HFFc6 (cell line): ENCODE data around the gene ZNRF2. TPM values are rescaled to one million over a fixed set of nuclear protein-coding genes. Genes with fewer than 3 reads are reported as not detected.

ENCODE experiments used
- DNase-seq: peaks from one replicate; pipeline ENCODE4 v3.0.0-alpha.2; 2018
- H3K27ac Mint-ChIP-seq: 2 replicates; pipeline ENCODE4 v1.8.0; 2020; ENCODE audit warnings: mild to moderate bottlenecking, mixed read lengths
- H3K27me3 Mint-ChIP-seq: 2 replicates; pipeline ENCODE4 v1.8.0; 2021; ENCODE audit warnings: mild to moderate bottlenecking, moderate library complexity, mixed read lengths; ENCODE audit not compliant: insufficient read depth
- H3K36me3 Mint-ChIP-seq: 2 replicates; pipeline ENCODE4 v1.8.0; 2021; ENCODE audit warnings: low read depth, mixed read lengths
- H3K4me1 Mint-ChIP-seq: 2 replicates; pipeline ENCODE4 v1.8.0; 2020; ENCODE audit warnings: low read depth, mixed read lengths
- H3K4me3 Mint-ChIP-seq: 2 replicates; pipeline ENCODE4 v1.8.0; 2020; ENCODE audit warnings: mild to moderate bottlenecking, moderate library complexity, mixed read lengths
- H3K9me3 Mint-ChIP-seq: 2 replicates; pipeline ENCODE4 v1.8.0; 2020; ENCODE audit warnings: mild to moderate bottlenecking, mixed read lengths
- total RNA-seq, 6 experiments: library from RNA; stranded (reverse); fragmentation: NEBNext Ultra II Directional; extraction: Animal tissue kit (Norgen Biotek cat#: 25700); gene quantifications; 2 replicates in 1 of 6; 3 replicates in 5 of 6; pipeline ENCODE4 v1.2.3, GENCODE V29; 2021
- TF ChIP-seq, protein P1 (sequence below): fragments of 200-600 bp; sonication (generic); IDR thresholded peaks from 2 replicates; pipeline ENCODE4 v1.5.0; 2021; ENCODE audit warnings: antibody characterized with exemption, mild to moderate bottlenecking

Gene ZNRF2
- total RNA-seq, 6 experiments from 2014 or later = 2.3 to 3.1 (median 2.7) TPM

DNA sequence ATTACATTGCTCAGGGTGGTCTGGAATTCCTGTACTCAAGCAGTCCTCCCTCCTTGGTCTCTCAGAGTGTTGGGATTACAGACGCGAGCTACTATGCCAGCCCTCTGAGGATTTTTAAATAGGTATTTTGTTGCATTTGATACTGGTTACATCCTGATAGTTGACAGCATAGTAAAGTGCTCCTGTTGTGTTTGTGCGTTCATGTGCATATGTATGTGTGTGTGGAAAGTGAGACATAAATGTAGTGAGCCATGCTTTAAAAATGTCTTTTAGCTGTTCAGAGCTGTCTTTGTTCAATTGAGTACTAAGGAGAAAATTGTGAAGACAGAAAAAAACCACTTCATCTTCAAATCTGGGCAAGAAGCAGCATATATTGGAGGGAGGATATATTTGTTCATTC, 27.8 kb downstream of the ZNRF2 start:
- TF ChIP-seq, protein P1, sequence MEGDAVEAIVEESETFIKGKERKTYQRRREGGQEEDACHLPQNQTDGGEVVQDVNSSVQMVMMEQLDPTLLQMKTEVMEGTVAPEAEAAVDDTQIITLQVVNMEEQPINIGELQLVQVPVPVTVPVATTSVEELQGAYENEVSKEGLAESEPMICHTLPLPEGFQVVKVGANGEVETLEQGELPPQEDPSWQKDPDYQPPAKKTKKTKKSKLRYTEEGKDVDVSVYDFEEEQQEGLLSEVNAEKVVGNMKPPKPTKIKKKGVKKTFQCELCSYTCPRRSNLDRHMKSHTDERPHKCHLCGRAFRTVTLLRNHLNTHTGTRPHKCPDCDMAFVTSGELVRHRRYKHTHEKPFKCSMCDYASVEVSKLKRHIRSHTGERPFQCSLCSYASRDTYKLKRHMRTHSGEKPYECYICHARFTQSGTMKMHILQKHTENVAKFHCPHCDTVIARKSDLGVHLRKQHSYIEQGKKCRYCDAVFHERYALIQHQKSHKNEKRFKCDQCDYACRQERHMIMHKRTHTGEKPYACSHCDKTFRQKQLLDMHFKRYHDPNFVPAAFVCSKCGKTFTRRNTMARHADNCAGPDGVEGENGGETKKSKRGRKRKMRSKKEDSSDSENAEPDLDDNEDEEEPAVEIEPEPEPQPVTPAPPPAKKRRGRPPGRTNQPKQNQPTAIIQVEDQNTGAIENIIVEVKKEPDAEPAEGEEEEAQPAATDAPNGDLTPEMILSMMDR = no peak
- H3K36me3 Mint-ChIP-seq = no peaks in the 10 kb centered on the region
- DNase-seq = no peak
- no peaks in the 10 kb centered on the region for H3K9me3 Mint-ChIP-seq
- no peaks in the 10 kb centered on the region for H3K27me3 Mint-ChIP-seq
- peaks cover 2% of the 10 kb centered on the region; the same call in 1 of the 2 replicates for H3K4me1 Mint-ChIP-seq
- no peak overlapping the region for H3K27ac Mint-ChIP-seq
- H3K4me3 Mint-ChIP-seq = no peak overlapping the region

GRCh38 chr7:30313348-30313747, 29.0 kb downstream of the ZNRF2 start:
- H3K27ac Mint-ChIP-seq = no peak overlapping the region
- no peaks in the 10 kb centered on the region for H3K9me3 Mint-ChIP-seq
- no peaks in the 10 kb centered on the region for H3K36me3 Mint-ChIP-seq
- DNase-seq = no peak
- no peaks in the 10 kb centered on the region for H3K27me3 Mint-ChIP-seq
- no peak overlapping the region for H3K4me3 Mint-ChIP-seq
- TF ChIP-seq, protein P1 = no peak
- peaks cover 14% of the 10 kb centered on the region for H3K4me1 Mint-ChIP-seq

DNA sequence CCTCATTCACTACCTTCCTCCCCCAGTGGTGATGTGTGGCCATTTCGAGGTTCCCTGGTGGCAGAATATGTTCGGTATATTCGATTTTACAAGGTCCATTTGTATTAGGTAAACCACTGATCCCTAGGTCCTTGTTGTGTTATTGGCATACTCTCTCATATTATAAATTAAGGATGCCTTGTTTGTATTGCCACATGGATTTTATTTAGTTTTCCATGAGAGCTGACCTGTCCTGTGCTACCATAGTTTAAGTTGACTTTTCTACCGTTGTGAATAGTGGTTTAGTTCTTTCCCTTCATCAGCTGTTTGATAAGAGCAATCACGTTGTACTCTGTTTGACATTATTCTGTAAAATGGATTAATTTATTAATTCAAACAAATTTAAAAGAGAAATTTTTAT, 29.4 kb downstream of the ZNRF2 start:
- H3K9me3 Mint-ChIP-seq = no peaks in the 10 kb centered on the region
- no peak overlapping the region for H3K4me3 Mint-ChIP-seq
- DNase-seq = no peak
- H3K27me3 Mint-ChIP-seq = no peaks in the 10 kb centered on the region
- peaks cover 19% of the 10 kb centered on the region for H3K4me1 Mint-ChIP-seq
- TF ChIP-seq, protein P1 = no peak
- no peak overlapping the region for H3K27ac Mint-ChIP-seq
- H3K36me3 Mint-ChIP-seq = no peaks in the 10 kb centered on the region

- TF ChIP-seq, protein P1 = no peak
- no peaks in the 10 kb centered on the region for H3K36me3 Mint-ChIP-seq
- no peak overlapping the region for H3K4me3 Mint-ChIP-seq
- peaks cover 34% of the 10 kb centered on the region for H3K4me1 Mint-ChIP-seq
- H3K27me3 Mint-ChIP-seq = no peaks in the 10 kb centered on the region
- no peak for DNase-seq
- no peak overlapping the region for H3K27ac Mint-ChIP-seq
- no peaks in the 10 kb centered on the region for H3K9me3 Mint-ChIP-seq
Measured at GRCh38 chr7:30315589-30315988, 31.2 kb downstream of the ZNRF2 start.

DNA sequence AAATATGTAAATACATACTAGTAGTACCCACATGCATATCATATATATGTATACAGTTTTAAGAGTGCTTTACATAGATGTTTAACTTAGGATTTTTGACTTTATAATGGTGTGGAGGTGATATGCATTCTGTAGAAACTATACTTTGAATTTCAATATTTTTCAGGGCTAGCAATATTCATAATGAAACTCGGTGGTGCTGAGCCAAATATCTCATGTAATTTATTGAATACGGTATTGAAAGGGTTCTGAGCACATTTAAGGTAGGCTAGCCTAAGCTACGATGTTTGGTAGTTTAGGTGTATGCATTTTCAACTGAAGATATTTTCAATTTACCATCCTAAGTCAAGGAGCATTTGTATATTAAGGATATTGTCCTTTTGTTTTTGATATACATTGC, 36.0 kb downstream of the ZNRF2 start:
- Mint-ChIP-seq H3K4me3 (no peak overlapping the region), H3K4me1 (peaks cover 60% of the 10 kb centered on the region), H3K27ac (no peak overlapping the region), H3K27me3 (no peaks in the 10 kb centered on the region), H3K36me3 (no peaks in the 10 kb centered on the region), H3K9me3 (no peaks in the 10 kb centered on the region)
- TF ChIP-seq, protein P1 = no peak
- no peak for DNase-seq
